HG02852 (cell line): ENCODE measurements around the gene CACNA1A.
"Not testable (repeated sequence)": the region's sequence is repeated elsewhere in the genome, so short reads cannot be mapped to it uniquely, and the experiment has no call there.

ENCODE experiments used
- ATAC-seq: cut with Tn5 transposase; IDR thresholded peaks from one replicate; pipeline ENCODE4 v1.9.1; 2021; ENCODE audit warnings: mild to moderate bottlenecking, moderate library complexity; ENCODE audit not compliant: unreplicated experiment

The CACNA1A gene

DNA sequence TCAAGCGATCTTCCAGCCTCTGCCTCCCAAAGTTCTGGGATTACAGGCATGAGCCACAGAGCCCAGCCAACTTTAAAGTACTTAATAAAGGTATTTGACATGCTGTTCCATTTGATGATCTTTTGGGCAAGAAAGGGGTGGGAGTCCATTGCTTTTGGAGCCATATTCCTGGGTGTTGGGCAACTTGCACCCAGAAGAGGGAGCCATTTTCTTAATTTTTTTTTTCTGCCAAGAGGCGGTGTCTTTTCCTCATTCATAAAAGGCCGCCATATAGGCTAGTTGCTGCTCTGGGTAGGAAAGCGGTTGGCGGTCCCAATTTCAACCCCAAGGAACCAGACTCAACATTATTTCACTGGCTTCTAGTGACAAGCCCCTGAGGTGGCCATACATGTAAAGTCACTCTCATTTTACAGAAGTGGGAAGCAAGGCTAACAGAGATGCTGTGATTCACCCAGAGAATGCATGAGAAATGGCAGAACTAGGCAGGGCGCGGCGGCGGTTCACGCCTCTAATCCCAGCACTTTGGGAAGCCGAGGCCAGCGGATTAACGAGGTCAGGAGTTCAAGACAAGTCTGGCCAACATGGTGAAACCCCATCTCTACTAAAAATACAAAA, 139.6 kb downstream of the CACNA1A start:
- ATAC-seq = no peak

DNA sequence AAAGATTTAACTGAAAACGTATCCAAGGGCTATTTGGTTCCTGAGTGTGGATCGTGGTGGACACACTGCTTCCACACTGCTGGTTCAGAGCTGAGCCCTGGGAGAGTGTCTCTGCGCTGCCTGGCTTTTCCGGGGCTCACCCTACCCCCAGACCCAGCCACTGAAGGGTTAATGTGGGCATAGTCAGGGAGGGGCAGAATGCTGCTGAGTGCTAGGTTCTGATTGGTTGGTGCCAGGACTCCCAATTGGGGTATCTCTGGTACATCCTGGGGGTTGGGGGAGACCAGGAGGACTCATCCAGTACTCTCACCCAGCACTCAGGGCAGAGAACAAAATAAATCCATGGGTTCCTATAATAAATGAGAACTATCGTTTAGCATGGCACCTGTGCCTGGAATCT, 142.3 kb downstream of the CACNA1A start:
- no peak for ATAC-seq

DNA sequence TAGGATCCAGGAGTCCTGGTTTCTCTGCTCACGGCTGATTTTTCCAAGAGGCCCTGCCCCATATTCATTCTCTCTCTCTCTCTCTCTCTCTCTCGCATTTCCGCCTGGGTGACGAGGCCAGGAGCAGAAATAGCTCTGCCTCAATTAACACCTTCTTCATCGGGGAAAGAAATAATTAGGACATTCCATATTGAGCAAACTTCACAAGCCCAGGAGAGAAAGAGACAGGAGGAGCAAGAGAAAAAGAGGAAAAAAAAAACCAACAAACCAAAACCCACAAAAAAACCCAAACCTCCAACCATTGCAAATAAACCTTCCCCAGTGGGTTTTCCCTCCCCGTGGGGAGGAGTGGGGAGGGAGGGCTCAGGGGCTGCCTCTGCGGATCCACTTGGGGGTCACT, 143.0 kb downstream of the CACNA1A start:
- ATAC-seq = no peak

DNA sequence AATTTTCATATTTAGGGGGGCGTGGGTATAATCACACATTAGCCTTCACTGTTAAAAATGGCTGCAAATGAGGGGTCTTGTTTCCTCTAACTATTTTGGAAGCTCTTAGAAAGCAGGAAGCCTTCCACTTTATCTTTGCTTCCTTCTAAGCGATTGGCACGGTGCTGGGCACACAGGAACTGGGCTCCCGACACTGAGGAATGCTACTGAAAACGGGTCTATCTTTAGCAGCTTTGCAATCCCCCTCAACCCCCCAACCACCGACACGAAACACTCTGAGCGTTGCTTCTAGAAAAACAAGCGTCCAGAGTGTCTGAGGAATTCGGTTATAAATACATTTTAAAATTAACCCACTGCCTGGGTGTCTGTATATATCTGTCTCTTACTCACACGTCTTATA, 143.6 kb downstream of the CACNA1A start:
- ATAC-seq = no peak

DNA sequence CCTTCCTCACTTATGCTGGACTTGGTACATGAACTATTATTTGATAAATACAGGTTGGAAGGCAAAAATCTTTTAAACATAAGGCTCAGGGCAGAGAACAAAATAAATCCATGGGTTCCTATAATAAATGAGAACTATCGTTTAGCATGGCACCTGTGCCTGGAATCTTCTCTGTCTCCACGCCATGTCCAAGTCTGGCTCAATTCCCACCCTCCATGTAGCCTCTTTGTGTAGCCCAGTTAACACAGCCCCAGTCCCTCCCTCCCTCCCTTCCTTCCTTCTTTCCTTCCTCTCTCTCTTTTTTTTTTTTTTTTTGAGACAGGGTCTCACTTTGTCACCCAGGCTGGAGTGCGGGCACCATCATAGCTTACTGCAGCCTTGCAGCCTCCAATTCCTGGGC, 144.6 kb downstream of the CACNA1A start:
- ATAC-seq = not testable (repeated sequence)

DNA sequence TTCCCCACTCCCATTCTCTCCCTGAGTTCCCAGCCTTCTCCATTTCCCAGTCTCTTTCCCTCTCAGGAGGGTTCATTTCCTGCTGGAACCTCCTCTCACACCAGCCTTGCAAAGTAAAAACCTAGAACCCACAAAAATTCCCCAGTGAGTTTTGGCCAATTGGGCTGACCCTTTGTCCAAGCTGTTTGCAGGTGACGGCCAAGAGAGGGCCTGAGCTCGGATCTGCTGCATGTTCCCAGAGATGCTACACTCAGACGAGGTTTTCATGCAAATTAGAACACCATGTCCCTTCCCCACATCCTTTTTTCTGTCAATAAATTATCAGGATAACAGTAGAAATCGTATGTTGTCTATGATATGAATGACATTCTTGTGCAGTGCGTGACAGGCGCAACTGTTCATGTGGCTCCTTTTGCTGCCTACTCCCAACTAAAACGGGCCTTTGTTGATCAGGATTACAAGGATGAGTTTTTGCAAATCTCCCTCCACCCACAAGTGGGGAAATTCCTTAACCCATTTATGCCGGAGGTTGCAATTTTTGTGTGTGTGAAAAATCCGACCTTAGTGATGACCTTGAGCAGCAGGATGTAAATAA, 149.5 kb downstream of the CACNA1A start:
- ATAC-seq = no peak

DNA sequence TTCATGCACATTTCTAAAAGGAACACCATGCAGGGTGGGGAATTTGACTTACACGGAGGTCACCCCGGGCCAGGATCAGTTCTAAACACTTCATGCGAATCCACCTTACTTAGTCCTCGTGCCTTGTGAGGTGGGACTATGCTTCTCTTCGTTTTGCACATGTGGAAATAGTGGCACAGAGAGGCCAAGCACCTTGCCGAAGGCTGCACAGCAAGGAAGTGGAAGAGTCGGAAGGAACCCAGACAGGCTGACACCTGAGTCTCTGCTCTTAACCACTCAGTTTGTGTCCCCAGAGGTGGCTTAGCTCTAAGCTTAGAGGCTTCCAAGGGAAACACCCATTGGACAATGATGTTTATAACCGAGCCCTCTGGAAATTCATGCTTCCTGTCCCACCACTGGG, 150.1 kb downstream of the CACNA1A start:
- ATAC-seq = no peak

DNA sequence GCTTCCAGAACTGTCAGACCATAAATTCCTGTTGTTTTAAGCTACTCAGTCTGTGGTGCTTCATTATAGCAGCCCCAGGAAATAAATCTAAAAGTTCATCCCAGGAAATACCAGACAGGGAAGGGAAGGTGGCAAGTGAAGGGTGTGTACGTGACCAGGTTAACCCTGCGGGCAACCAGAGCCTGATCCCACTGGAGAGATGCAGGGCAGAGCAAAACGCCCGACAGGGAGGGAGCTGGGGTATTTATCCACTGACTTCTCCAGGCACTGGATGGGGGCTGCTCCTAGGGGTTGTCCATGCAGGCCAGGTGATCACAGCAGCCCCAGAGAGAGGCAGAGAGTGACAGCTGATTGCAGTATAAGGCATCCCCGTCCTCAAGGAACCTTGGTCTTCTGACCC, 150.9 kb downstream of the CACNA1A start:
- no peak for ATAC-seq

DNA sequence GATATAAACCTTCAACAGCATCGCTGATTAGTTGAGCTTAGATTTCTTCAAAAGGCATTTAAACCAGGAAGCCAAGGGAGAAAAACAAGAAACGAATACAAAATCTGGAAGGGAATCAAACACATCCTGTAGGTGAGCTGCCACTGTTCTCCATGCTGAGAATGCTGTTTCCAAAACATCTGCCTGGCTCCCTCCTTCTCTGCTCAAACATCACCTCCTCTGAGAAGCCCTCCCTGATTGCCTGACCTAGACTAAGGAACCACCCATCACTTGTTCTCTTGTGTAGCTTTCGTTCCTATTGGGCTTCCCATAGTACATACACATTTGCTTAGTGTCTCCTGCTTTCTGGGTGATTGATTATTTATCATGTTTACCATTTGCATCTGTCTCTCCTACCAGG, 152.7 kb downstream of the CACNA1A start:
- no peak for ATAC-seq

DNA sequence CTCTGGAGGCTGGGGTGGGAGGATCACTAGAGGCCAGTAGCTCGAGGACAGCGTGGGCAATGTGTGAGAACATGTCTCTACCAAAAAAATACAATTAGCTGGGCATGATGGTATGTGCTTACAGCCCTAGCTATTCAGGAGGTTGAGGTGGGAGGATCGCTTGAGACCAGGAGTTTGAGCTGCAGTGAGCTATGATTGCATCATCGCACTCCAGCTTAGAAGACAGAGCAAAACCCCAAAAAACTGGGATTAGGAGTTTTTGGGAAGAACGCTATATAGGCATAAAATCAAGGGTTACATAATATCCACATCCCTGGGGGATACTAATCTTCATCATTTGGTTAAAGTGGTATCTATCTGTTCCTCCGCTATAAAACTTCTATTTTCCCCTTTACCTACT, 155.5 kb downstream of the CACNA1A start:
- ATAC-seq = no peak

DNA sequence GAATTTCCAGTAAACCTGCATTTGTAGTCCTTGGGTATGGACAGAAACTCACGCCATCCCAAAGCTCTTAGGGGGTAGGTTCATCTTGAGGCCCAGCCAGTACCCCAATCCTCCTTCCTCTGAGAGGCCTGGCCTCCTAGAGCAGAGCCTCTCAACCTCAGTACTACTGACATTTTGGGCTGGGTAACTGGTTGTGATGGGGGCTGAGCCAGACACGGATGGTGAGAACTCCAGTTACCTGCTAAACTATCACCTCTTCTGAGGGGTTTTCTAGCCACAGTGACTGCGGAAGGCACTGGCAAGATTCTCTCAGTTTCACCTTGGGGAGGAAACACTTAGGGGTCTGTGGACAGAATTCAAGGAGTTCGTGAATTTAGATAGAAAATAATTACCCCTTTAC, 156.2 kb downstream of the CACNA1A start:
- ATAC-seq = no peak

DNA sequence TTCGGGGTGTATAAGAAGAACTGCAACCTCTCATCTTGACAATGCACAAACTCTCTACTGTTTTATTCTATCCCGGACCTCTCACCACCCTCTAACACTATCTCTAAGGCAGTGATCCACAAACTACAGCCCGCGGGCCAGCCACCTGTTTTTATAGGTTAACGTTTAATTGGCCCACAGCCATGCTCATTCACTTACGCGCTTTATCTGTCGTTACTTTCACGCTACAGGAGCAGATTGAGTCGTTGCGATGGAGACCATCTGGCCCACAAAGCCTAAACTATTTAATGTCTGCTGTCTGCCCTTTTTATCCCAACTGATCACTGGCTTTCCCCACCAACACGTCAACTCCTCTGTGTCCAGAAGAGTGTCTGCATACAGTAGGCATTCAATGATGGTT, 158.9 kb downstream of the CACNA1A start:
- ATAC-seq = no peak

DNA sequence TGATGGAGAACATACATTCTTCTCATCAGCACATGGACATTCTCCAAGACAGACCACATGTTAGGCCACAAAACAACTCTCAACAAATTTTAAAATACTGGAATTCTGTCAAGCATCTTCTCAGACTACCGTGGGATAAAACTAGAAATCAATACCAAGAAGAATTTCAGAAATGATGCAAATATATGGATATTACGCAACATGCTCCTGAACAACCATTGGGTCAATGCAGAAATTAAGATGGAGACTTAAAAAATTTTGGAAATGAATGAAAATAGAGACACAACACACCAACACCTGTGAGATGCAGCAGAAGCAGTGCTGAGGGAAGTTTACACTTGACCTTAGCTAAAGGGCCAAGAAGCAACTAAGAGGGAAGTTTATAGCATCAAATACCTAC, 162.8 kb downstream of the CACNA1A start:
- no peak for ATAC-seq

DNA sequence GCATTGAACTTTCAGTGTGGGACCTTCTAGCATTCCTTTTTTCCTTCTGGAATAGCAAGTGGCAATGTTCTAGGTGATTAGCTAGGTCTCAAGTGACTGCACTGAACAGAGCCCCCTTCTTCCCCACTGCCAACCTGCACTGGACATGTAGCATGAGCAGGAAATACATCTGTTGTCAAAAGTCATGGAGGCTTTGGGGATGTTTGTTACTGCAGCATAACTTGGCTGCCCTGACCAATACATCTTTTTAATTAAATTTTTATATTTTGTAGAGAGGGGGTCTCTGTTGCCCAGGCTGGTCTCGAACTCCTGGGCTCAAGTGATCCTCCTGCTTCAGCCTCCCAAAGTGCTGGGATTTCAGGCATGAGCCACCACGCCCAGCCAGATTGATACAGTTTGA, 163.6 kb downstream of the CACNA1A start:
- ATAC-seq = no peak

DNA sequence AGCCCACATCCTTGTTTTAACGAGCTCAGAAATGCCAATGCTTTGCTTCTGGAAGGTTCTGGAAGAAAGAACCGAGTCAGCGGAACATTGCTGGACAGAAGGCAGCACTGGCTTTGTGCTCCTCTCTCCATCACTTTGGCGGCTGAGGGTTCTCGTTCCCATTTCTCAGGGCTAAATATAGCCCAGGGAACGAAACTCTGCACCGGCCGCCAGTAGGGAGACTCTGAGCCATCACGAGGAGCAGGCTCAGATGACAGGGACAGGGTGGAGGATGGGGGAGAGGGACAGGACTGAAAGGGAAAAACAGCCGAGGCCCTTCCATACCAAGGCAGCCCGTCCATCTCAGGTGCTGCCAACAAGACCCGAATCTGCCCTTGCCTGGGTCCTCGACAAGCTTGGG, 166.4 kb downstream of the CACNA1A start:
- no peak for ATAC-seq

DNA sequence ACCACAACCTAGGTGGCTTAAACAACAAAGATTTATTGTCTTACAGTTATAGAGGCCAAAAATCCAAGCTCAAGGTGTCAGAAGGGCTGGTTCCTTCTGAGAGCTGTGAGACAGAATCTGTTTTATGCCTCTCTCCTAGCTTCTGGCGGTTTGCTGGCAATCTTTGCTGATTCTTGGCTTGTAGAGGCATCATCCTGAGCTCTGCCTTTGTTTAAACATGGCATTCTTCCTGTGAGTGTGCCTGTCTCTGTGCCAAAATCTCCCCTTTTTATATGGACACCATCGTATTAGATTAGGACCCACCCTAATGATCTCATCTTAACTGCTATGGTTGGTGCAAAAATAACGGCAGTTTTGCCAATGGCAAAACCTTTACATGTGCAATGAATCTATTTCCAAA, 169.1 kb downstream of the CACNA1A start:
- no peak for ATAC-seq

DNA sequence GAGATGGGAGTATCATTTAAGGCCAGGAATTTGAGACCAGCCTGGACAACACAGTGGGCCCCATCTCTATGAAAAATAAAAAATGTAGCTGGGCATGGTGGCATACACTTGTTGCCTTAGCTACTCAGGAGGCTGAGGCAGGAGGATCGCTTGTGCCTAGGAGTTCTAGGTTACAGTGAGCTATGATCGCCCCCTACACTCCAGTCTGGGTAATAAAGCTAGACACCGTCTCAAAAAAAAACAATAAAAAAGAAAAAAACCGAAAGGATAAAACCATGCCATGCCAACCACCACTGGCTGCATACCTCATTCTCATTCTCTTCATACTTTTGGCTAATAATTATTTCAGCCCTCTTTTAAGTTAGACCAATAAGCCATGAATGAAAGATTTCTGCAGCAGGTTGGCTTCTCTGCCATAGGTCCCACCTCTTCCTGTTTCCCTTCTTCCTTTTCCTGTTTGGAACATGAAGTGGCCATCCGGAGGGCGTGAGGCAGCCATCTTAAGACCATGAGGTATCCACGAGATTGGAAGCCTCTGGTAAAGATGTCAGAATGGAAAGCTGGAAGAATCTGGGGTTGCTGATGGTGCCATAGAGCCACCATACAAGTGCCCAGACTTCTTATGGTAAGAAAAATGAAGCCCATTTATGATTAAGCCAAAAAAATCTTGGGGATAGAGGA, 171.3 kb downstream of the CACNA1A start:
- no peak for ATAC-seq

DNA sequence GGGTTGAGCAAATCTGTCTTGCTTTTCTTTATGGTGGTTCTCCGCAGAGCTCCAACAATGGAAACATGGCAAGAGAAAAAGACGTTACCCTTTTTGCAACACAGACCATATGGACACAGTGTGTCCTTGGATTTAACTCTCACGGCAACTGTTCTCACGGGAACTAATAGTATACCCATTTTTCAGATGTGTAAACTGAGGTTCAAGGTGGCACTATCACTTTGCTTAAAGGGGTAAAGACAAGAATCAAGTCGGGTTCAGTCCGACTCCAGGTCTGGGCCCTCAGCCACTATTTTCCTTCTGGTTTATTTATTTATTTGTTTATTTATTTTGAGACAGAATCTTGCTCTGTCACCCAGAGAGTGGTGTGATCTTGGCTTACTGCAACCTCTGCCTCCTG, 176.0 kb downstream of the CACNA1A start:
- ATAC-seq = no peak

DNA sequence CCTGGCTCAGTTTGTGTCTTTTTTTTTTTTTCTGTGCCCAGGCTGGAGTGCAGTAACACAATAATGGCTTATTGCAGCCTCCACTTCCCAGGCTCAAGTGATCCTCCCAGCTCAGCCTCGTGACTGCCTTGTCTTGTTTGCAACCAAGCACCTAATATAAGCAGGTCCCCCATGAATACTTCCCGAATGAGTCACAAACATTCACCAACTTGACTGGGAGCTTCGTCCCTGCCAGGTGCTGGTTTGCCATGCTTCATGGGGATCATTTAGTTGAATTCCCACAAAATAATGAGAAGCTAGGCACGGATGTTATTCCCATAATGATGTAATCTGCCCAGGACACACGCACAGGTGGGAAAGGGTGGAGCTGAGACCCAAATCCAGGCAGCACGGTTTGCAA, 176.5 kb downstream of the CACNA1A start:
- ATAC-seq = no peak

DNA sequence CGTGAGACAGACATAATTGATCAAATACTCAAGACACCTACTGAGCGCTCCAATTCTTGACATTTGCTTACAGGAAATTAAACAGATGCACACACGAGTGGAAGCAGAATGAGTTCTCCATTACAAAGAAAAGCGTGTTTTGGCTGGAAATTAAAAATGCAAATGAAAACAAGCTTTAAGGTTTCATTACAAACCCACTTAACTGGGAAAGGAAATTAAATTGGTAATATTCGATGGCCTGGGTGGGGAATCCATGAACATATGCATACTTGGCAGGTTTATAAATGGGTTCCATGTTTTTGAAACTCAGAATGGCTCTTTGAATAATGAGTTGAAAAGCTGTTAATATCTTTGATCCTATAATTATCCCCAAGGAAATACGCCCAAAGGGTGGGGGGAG, 178.0 kb downstream of the CACNA1A start:
- no peak for ATAC-seq

DNA sequence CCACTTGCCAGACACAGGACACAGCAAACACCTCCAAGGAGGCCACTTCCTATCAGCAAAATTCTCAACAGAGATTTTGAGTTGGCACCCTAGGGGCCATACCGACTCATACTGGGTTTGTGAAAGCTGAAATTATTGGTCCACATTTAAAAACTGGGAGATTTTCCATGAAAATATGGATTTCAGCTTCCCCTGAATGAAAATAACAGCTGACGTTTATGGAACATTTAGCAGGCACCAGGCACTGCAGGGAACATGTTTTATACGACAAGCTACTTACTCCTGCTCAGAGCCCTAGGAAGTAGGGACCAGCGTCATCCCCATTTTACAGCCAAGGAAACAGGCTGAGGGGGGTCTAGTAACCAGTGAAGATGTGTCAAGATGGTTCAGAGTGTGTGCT, 186.8 kb downstream of the CACNA1A start:
- no peak for ATAC-seq

DNA sequence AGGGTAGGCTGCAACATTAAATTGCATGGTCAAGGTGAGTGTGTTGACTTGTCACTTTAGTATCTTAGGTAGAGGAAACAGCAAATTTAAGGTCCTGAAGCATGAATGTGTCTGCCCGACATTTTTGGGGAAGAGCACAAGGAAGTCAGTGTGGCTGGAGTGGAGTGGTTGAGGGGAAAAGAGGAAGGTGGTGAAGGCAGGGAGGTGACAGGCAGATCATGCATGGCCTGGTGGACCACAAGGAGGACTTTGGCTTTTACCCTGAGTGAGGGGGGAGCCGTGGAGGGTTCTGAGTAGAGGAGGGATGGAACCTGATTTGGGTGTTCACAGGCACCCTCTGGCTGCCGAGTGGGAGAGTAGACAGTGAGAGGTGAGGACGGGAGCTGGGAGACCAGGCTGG, 188.1 kb downstream of the CACNA1A start:
- no peak for ATAC-seq

DNA sequence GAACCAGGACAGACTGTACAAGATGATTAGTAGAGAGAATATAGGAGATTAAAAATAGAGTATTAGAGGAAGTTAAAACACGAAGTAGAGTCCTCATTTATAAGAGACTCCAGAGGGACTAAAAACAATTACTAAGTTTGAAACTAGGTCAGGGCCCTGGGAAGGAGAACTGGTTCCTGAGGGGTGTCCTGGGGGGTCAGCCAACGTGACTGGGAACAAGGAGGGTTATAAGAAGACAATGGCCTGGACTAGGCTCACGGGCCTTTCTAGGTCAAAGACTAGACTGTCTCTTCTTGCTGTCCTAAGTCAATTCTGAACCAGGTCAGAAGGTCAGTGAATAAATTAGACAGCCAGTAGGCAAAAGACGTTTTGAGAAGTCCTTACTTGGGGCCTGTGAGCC, 190.8 kb downstream of the CACNA1A start:
- no peak for ATAC-seq
